B cell (primary cell): ENCODE measurements around the gene MYL12A.

Experiments
- CTCF ChIP-seq: fragments of 200-600 bp; IDR thresholded peaks from one replicate; pipeline ENCODE4 v1.8.0; 2022; ENCODE audit warnings: antibody characterized with exemption, mild to moderate bottlenecking
- EZH2 ChIP-seq: IDR thresholded peaks from 2 replicates; pipeline ENCODE4 v1.6.1; 2012; ENCODE audit warnings: borderline replicate concordance, low read depth, mild to moderate bottlenecking, moderate library complexity, low read length; ENCODE audit not compliant: insufficient read depth, poor library complexity, severe bottlenecking

GRCh38 chr18:3262234-3263131 is 14.9 kb downstream of the MYL12A start:
- TF ChIP-seq CTCF (no peak), EZH2 (no peak)
